ENCODE results near the gene TYRP1.
A peak's percentile ranks its signal among the peaks of the same experiment; 100 is the strongest.

Gene TYRP1

GRCh38 chr9:12696931-12697622 is 3.9 kb downstream of the TYRP1 start:
- DNase-seq (ENCODE audit: low read depth), result no peak

- no peak for DNase-seq (ENCODE audit: low read depth)
Observed at GRCh38 chr9:12697719-12698118, 4.5 kb downstream of the TYRP1 start.

- DNase-seq (ENCODE audit: low read depth), result no peak
Observed at GRCh38 chr9:12698266-12698665, 5.1 kb downstream of the TYRP1 start.

GRCh38 chr9:12698986-12699385 is 5.8 kb downstream of the TYRP1 start:
- DNase-seq (ENCODE audit: low read depth), result no peak

- no peak for DNase-seq (ENCODE audit: low read depth)
Observed at GRCh38 chr9:12699529-12699928, 6.3 kb downstream of the TYRP1 start.

- DNase-seq (ENCODE audit: low read depth), result no peak
Observed at GRCh38 chr9:12701126-12701525, 7.9 kb downstream of the TYRP1 start.

GRCh38 chr9:12702160-12702758 is 9.1 kb downstream of the TYRP1 start:
- no peak for DNase-seq (ENCODE audit: low read depth)

- DNase-seq (ENCODE audit: low read depth), result no peak
Observed at GRCh38 chr9:12703996-12704395, 10.8 kb downstream of the TYRP1 start.

- no peak for DNase-seq (ENCODE audit: low read depth)
Observed at GRCh38 chr9:12705738-12706391, 12.7 kb downstream of the TYRP1 start.

- peak; percentile 73 for DNase-seq (ENCODE audit: low read depth)
Observed at GRCh38 chr9:12708562-12709298, 15.5 kb downstream of the TYRP1 start.

- no peak for DNase-seq (ENCODE audit: low read depth)
Observed at GRCh38 chr9:12712532-12712931, 19.3 kb downstream of the TYRP1 start.

GRCh38 chr9:12715268-12715667 is 22.1 kb downstream of the TYRP1 start:
- no peak for DNase-seq (ENCODE audit: low read depth)

- DNase-seq (ENCODE audit: low read depth), result no peak
Observed at GRCh38 chr9:12716823-12717600, 23.8 kb downstream of the TYRP1 start.

- DNase-seq (ENCODE audit: low read depth), result no peak
Observed at GRCh38 chr9:12717907-12718306, 24.7 kb downstream of the TYRP1 start.

- peak; percentile 53 for DNase-seq (ENCODE audit: low read depth)
Observed at GRCh38 chr9:12718482-12719026, 25.4 kb downstream of the TYRP1 start.

GRCh38 chr9:12719431-12719830 is 26.2 kb downstream of the TYRP1 start:
- DNase-seq (ENCODE audit: low read depth), result no peak

GRCh38 chr9:12720551-12720950 is 27.4 kb downstream of the TYRP1 start:
- no peak for DNase-seq (ENCODE audit: low read depth)

GRCh38 chr9:12722131-12722530 is 28.9 kb downstream of the TYRP1 start:
- no peak for DNase-seq (ENCODE audit: low read depth)

GRCh38 chr9:12723409-12724028 is 30.3 kb downstream of the TYRP1 start:
- no peak for DNase-seq (ENCODE audit: low read depth)

GRCh38 chr9:12726795-12727194 is 33.6 kb downstream of the TYRP1 start:
- DNase-seq (ENCODE audit: low read depth), result no peak

- no peak for DNase-seq (ENCODE audit: low read depth)
Observed at GRCh38 chr9:12730198-12730597, 37.0 kb downstream of the TYRP1 start.

Measured in HS-5 (cell line).